SK-N-MC (cell line): ENCODE data around the gene MPEG1.

Experiments
- DNase-seq: peaks from one replicate; pipeline ENCODE4 v3.0.0-alpha.2; 2011; ENCODE audit warnings: low read depth, low spot score
- H3K27ac ChIP-seq: fragments of 200-600 bp; sonication (generic); 2 replicates; pipeline ENCODE4 v1.5.1; 2016; ENCODE audit warnings: mixed run types
- H3K36me3 ChIP-seq: fragments of 200-600 bp; sonication (generic); 2 replicates; pipeline ENCODE4 v1.6.1; 2017; ENCODE audit warnings: antibody characterized with exemption, low read length, mixed read lengths; ENCODE audit not compliant: insufficient read depth
- H3K4me3 ChIP-seq: fragments of 200-600 bp; sonication (generic); 2 replicates; pipeline ENCODE4 v1.5.1; 2016
- H3K9ac ChIP-seq: fragments of 200-600 bp; sonication (generic); 2 replicates; pipeline ENCODE4 v1.8.0; 2017; ENCODE audit warnings: mixed run types, mixed read lengths; ENCODE audit not compliant: insufficient read length
- H3K9me3 ChIP-seq: fragments of 200-600 bp; sonication (generic); 2 replicates; pipeline ENCODE4 v1.6.1; 2017; ENCODE audit warnings: low read depth, mild to moderate bottlenecking, antibody characterized with exemption, low read length, moderate library complexity, mixed read lengths
- EZH2 ChIP-seq: fragments of 200-600 bp; sonication (generic); IDR thresholded peaks from one replicate; pipeline ENCODE4 v1.6.1; 2017; ENCODE audit warnings: antibody characterized with exemption
- FOXP2 ChIP-seq: optimal IDR thresholded peaks from 2 replicates; pipeline ENCODE3; 2011; ENCODE audit warnings: mild to moderate bottlenecking, moderate library complexity; ENCODE audit not compliant: insufficient read depth; ENCODE audit errors: extremely low read length, control extremely low read depth
- POLR2AphosphoS5 ChIP-seq: IDR thresholded peaks from 2 replicates; pipeline ENCODE4 v1.6.1; 2012; ENCODE audit warnings: mild to moderate bottlenecking, low read depth, low read length, borderline replicate concordance

The MPEG1 gene

GRCh38 chr11:59247531-59248227, 35.0 kb upstream of the MPEG1 start:
- no peak for TF ChIP-seq EZH2
- TF ChIP-seq POLR2AphosphoS5, result no peak
- no peak for TF ChIP-seq FOXP2
- Histone ChIP-seq H3K4me3 (no peak overlapping the region), H3K9ac (no peak overlapping the region), H3K27ac (no peak overlapping the region), H3K9me3 (no peaks in the 10 kb centered on the region), H3K36me3 (no peaks in the 10 kb centered on the region)
- no peak for DNase-seq

GRCh38 chr11:59243633-59244032, 30.9 kb upstream of the MPEG1 start:
- Histone ChIP-seq H3K36me3 (no peaks in the 10 kb centered on the region), H3K9ac (no peak overlapping the region), H3K9me3 (peaks cover 6% of the 10 kb centered on the region; the same call in 1 of the 2 replicates), H3K4me3 (no peak overlapping the region), H3K27ac (no peak overlapping the region)
- TF ChIP-seq FOXP2 (no peak), POLR2AphosphoS5 (no peak), EZH2 (no peak)
- DNase-seq, result no peak

GRCh38 chr11:59240322-59240721, 27.6 kb upstream of the MPEG1 start:
- no peak overlapping the region for H3K27ac ChIP-seq
- DNase-seq, result no peak
- no peak for TF ChIP-seq EZH2
- no peak overlapping the region for H3K4me3 ChIP-seq
- no peaks in the 10 kb centered on the region for H3K36me3 ChIP-seq
- no peak overlapping the region for H3K9ac ChIP-seq
- peaks cover 6% of the 10 kb centered on the region; the same call in 1 of the 2 replicates for H3K9me3 ChIP-seq

- TF ChIP-seq POLR2AphosphoS5 (no peak), FOXP2 (no peak)
- no peaks in the 10 kb centered on the region for H3K36me3 ChIP-seq
- no peaks in the 10 kb centered on the region for H3K9me3 ChIP-seq
- no peak overlapping the region for H3K9ac ChIP-seq
- H3K4me3 ChIP-seq, result no peak overlapping the region
- DNase-seq, result no peak
- no peak overlapping the region for H3K27ac ChIP-seq
Measured at GRCh38 chr11:59226396-59226795, 13.7 kb upstream of the MPEG1 start.

- Histone ChIP-seq H3K9ac (no peak overlapping the region), H3K4me3 (no peak overlapping the region), H3K9me3 (no peaks in the 10 kb centered on the region), H3K27ac (no peak overlapping the region), H3K36me3 (no peaks in the 10 kb centered on the region)
- TF ChIP-seq EZH2 (no peak), POLR2AphosphoS5 (no peak), FOXP2 (no peak)
- DNase-seq, result no peak
Measured at GRCh38 chr11:59225017-59225416, 12.3 kb upstream of the MPEG1 start.

- Histone ChIP-seq H3K36me3 (no peaks in the 10 kb centered on the region), H3K27ac (no peak overlapping the region), H3K9me3 (no peaks in the 10 kb centered on the region), H3K9ac (no peak overlapping the region), H3K4me3 (no peak overlapping the region)
- TF ChIP-seq POLR2AphosphoS5, result no peak
- DNase-seq, result no peak
Measured at GRCh38 chr11:59224351-59224928, 11.7 kb upstream of the MPEG1 start.

- DNase-seq, result no peak
- Histone ChIP-seq H3K9me3 (no peaks in the 10 kb centered on the region), H3K27ac (no peak overlapping the region), H3K36me3 (no peaks in the 10 kb centered on the region), H3K9ac (no peak overlapping the region), H3K4me3 (no peak overlapping the region)
- no peak for TF ChIP-seq POLR2AphosphoS5
- TF ChIP-seq FOXP2, result no peak
- no peak for TF ChIP-seq EZH2
Measured at GRCh38 chr11:59223611-59224010, 10.9 kb upstream of the MPEG1 start.

- no peak for DNase-seq
- H3K4me3 ChIP-seq, result no peak overlapping the region
- no peaks in the 10 kb centered on the region for H3K9me3 ChIP-seq
- no peak overlapping the region for H3K9ac ChIP-seq
- H3K27ac ChIP-seq, result no peak overlapping the region
- TF ChIP-seq FOXP2 (no peak), EZH2 (no peak), POLR2AphosphoS5 (no peak)
- no peaks in the 10 kb centered on the region for H3K36me3 ChIP-seq
Measured at GRCh38 chr11:59223177-59223576, 10.4 kb upstream of the MPEG1 start.
